ENCODE measurements around the gene ARHGAP24. TPM values are rescaled to one million over a fixed set of nuclear protein-coding genes. Genes with fewer than 3 reads are reported as not detected.
"Not testable (repeated sequence)": the region's sequence is repeated elsewhere in the genome, so short reads cannot be mapped to it uniquely, and the experiment has no call there.

ARHGAP24 gene
- polyA plus RNA-seq, 3 donors, result 12.5 to 32.0 (median 18.8) TPM

DNA sequence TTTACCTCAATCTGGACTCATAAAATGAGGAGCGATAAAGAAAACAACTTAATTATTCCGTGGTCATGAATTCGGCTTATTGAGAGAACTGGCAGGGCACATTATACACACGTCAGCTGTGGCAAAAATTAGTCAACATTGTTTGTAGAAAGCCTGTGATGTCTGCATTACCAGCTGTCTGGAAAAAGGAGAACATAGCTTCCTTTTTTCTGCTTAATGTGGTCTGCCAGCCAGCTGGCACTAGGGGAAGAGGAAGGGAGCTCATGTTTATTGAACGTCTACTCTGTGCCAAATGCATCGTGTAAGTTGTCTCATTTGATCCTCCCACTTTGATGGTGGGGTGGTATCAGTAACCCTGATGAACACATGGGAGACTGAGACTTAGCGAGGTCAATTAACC, 367.6 kb downstream of the ARHGAP24 start:
- H3K4me3 Mint-ChIP-seq, result peak overlapping the region; percentile 11 to 59
- peak; percentile 71 to 92 (median 78) for DNase-seq

DNA sequence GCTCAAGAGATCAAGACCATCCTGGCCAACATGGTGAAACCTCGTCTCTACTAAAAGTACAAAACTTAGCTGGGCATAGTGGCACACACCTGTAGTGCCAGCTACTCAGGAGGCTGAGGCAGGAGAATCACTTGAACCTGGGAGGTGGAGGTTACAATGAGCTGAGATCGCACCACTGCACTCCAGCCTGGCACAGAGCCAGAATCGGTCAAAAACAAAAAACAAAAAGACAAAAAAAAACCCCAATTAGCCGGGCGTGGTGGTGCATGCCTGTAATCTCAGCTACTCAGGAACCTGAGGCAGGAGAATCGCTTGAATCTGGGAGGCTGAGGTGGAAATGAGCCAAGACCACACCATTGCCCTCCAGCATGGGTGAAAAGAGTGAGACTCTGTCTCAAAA, 378.8 kb downstream of the ARHGAP24 start:
- 100% methylated on average over 1 of the region's 6 CpGs for WGBS (ENCODE audit: insufficient coverage)
- H3K4me3 Mint-ChIP-seq; H3K27me3 ChIP-seq (ENCODE audit: control insufficient read depth in 2 of 2, insufficient read depth in 2 of 2, low read length in 2 of 2); H3K4me2 ChIP-seq (replicated peaks; ENCODE audit: extremely low read depth, low read length, poor library complexity, severe bottlenecking); DNase-seq; H3K4me1 Mint-ChIP-seq; H3K36me3 ChIP-seq (replicated peaks in 1 of 2; ENCODE audit: control insufficient read depth in 1 of 2, insufficient read depth in 2 of 2, low read length in 2 of 2); H3K9me3 ChIP-seq (replicated peaks in 1 of 2; ENCODE audit: control insufficient read depth in 1 of 2, insufficient read depth in 1 of 2, low read length in 2 of 2); H3K4me1 ChIP-seq (ENCODE audit: control insufficient read depth in 1 of 2, insufficient read depth in 2 of 2, low read length in 2 of 2); H3K4me3 ChIP-seq (replicated peaks in 1 of 3; ENCODE audit: low read depth in 2 of 3, low read length in 3 of 3); H2AFZ ChIP-seq (ENCODE audit: insufficient read depth, low read depth, low read length, poor library complexity, severe bottlenecking); H3K27ac Mint-ChIP-seq; H3K27me3 Mint-ChIP-seq (ENCODE audit: low read depth in 3 of 3); H3K36me3 Mint-ChIP-seq; H3K27ac ChIP-seq (ENCODE audit: low read depth in 1 of 2, low read length in 2 of 2); H3K79me2 ChIP-seq (ENCODE audit: insufficient read depth, low read length); H4K20me1 ChIP-seq (ENCODE audit: insufficient read depth, low read length); intact Hi-C loops (cut with micrococcal nuclease); H3K9ac ChIP-seq (ENCODE audit: insufficient read depth, low read length, poor library complexity, severe bottlenecking): not testable (repeated sequence)
- peaks cover 0 to 19% (median 6%) of the 10 kb centered on the region in 7 donors for H3K9me3 Mint-ChIP-seq

More for the DNA sequence above, 367.6 kb downstream of the ARHGAP24 start:
- H3K27ac Mint-ChIP-seq, result peak overlapping the region; percentile 56 to 86 (median 81)
- no peaks in the 10 kb centered on the region for H3K36me3 Mint-ChIP-seq
- Histone ChIP-seq H3K9ac (ENCODE audit: insufficient read depth, low read length, poor library complexity, severe bottlenecking) (no peak overlapping the region), H3K27me3 (ENCODE audit: control insufficient read depth in 2 of 2, insufficient read depth in 2 of 2, low read length in 2 of 2) (no peaks in the 10 kb centered on the region), H3K79me2 (ENCODE audit: insufficient read depth, low read length) (no peaks in the 10 kb centered on the region), H4K20me1 (ENCODE audit: insufficient read depth, low read length) (peaks cover 26% of the 10 kb centered on the region), H3K9me3 (replicated peaks in 1 of 2; ENCODE audit: control insufficient read depth in 1 of 2, insufficient read depth in 1 of 2, low read length in 2 of 2) (no peaks in the 10 kb centered on the region), H3K4me1 (ENCODE audit: control insufficient read depth in 1 of 2, insufficient read depth in 2 of 2, low read length in 2 of 2) (peaks cover 10 to 12% of the 10 kb centered on the region in 2 donors), H2AFZ (ENCODE audit: insufficient read depth, low read depth, low read length, poor library complexity, severe bottlenecking) (no peak overlapping the region), H3K36me3 (replicated peaks in 1 of 2; ENCODE audit: control insufficient read depth in 1 of 2, insufficient read depth in 2 of 2, low read length in 2 of 2) (no peaks in the 10 kb centered on the region), H3K4me2 (replicated peaks; ENCODE audit: extremely low read depth, low read length, poor library complexity, severe bottlenecking) (peak overlapping the region; percentile 50), H3K4me3 (replicated peaks in 1 of 3; ENCODE audit: low read depth in 2 of 3, low read length in 3 of 3) (peak overlapping the region in 1 of 3 experiments; percentile 34), H3K27ac (ENCODE audit: low read depth in 1 of 2, low read length in 2 of 2) (peak overlapping the region in 1 of 2 donors; percentile 76)
- 27% methylated on average over 7 of the region's 7 CpGs for WGBS (ENCODE audit: insufficient coverage)
- H3K4me1 Mint-ChIP-seq, result peaks cover 14% of the 10 kb centered on the region
- H3K9me3 Mint-ChIP-seq, result no peaks in the 10 kb centered on the region
- H3K27me3 Mint-ChIP-seq (ENCODE audit: low read depth in 3 of 3), result peaks cover 0 to 1% (median 0%) of the 10 kb centered on the region in 3 donors
- intact Hi-C loops (cut with micrococcal nuclease), result no loop called here
- TF ChIP-seq, protein P1, sequence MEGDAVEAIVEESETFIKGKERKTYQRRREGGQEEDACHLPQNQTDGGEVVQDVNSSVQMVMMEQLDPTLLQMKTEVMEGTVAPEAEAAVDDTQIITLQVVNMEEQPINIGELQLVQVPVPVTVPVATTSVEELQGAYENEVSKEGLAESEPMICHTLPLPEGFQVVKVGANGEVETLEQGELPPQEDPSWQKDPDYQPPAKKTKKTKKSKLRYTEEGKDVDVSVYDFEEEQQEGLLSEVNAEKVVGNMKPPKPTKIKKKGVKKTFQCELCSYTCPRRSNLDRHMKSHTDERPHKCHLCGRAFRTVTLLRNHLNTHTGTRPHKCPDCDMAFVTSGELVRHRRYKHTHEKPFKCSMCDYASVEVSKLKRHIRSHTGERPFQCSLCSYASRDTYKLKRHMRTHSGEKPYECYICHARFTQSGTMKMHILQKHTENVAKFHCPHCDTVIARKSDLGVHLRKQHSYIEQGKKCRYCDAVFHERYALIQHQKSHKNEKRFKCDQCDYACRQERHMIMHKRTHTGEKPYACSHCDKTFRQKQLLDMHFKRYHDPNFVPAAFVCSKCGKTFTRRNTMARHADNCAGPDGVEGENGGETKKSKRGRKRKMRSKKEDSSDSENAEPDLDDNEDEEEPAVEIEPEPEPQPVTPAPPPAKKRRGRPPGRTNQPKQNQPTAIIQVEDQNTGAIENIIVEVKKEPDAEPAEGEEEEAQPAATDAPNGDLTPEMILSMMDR (IDR thresholded peaks at IDR 0.05), result no peak

All from CD14-positive monocyte (primary cell).